ENCODE measurements around the gene FGF22.

- TF ChIP-seq CTCF (IDR thresholded peaks at IDR 0.05), result no peak
- TF ChIP-seq ZFX (IDR thresholded peaks at IDR 0.05; ENCODE audit: borderline replicate concordance), result no peak
Observed at GRCh38 chr19:678791-679388, 39.2 kb downstream of the FGF22 start.
